ENCODE results near the gene IRF5. TPM values are rescaled to one million over a fixed set of nuclear protein-coding genes. Genes with fewer than 3 reads are reported as not detected.

The IRF5 gene
- total RNA-seq, 1 donor = under 0.01 TPM

- Histone ChIP-seq H3K36me3 (ENCODE audit: insufficient read depth, low read length) (no peaks in the 10 kb centered on the region), H3K4me2 (ENCODE audit: insufficient read depth, low read length) (no peak overlapping the region), H3K27ac (ENCODE audit: low read depth, low read length) (no peak overlapping the region), H3K4me3 (ENCODE audit: insufficient read depth, low read length) (no peak overlapping the region), H2AFZ (ENCODE audit: low read length) (no peak overlapping the region), H3K4me1 (ENCODE audit: insufficient read depth, low read length) (no peaks in the 10 kb centered on the region), H3K27me3 (ENCODE audit: insufficient read depth, low read length) (peaks cover 17% of the 10 kb centered on the region), H3K79me2 (ENCODE audit: insufficient read depth, low read length) (no peaks in the 10 kb centered on the region), H4K20me1 (ENCODE audit: insufficient read depth, low read length) (no peaks in the 10 kb centered on the region), H3K9me3 (ENCODE audit: low read depth, low read length) (no peaks in the 10 kb centered on the region)
- TF ChIP-seq CTCF (IDR thresholded peaks at IDR 0.05; ENCODE audit: extremely low read depth, low read depth, low read length) = no peak
- DNase-seq (ENCODE audit: insufficient read length, low spot score, missing footprints) = peak; percentile 73
Observed at GRCh38 chr7:128892521-128893250, 45.0 kb upstream of the IRF5 start.

GRCh38 chr7:128893251-128894100, 44.3 kb upstream of the IRF5 start:
- no peak overlapping the region for H3K4me3 ChIP-seq (ENCODE audit: insufficient read depth, low read length)
- no peak for TF ChIP-seq CTCF (IDR thresholded peaks at IDR 0.05; ENCODE audit: extremely low read depth, low read depth, low read length)
- H3K27ac ChIP-seq (ENCODE audit: low read depth, low read length) = no peak overlapping the region
- no peaks in the 10 kb centered on the region for H3K9me3 ChIP-seq (ENCODE audit: low read depth, low read length)
- H4K20me1 ChIP-seq (ENCODE audit: insufficient read depth, low read length) = no peaks in the 10 kb centered on the region
- H3K4me2 ChIP-seq (ENCODE audit: insufficient read depth, low read length) = no peak overlapping the region
- peaks cover 17% of the 10 kb centered on the region for H3K27me3 ChIP-seq (ENCODE audit: insufficient read depth, low read length)
- DNase-seq (ENCODE audit: insufficient read length, low spot score, missing footprints) = peak; percentile 62
- H2AFZ ChIP-seq (ENCODE audit: low read length) = no peak overlapping the region
- no peaks in the 10 kb centered on the region for H3K79me2 ChIP-seq (ENCODE audit: insufficient read depth, low read length)
- no peaks in the 10 kb centered on the region for H3K36me3 ChIP-seq (ENCODE audit: insufficient read depth, low read length)
- H3K4me1 ChIP-seq (ENCODE audit: insufficient read depth, low read length) = no peaks in the 10 kb centered on the region

GRCh38 chr7:128894101-128894440, 43.7 kb upstream of the IRF5 start:
- peaks cover 17% of the 10 kb centered on the region for H3K27me3 ChIP-seq (ENCODE audit: insufficient read depth, low read length)
- H3K9me3 ChIP-seq (ENCODE audit: low read depth, low read length) = no peaks in the 10 kb centered on the region
- no peak for TF ChIP-seq CTCF (IDR thresholded peaks at IDR 0.05; ENCODE audit: extremely low read depth, low read depth, low read length)
- H3K36me3 ChIP-seq (ENCODE audit: insufficient read depth, low read length) = no peaks in the 10 kb centered on the region
- no peaks in the 10 kb centered on the region for H4K20me1 ChIP-seq (ENCODE audit: insufficient read depth, low read length)
- H3K4me2 ChIP-seq (ENCODE audit: insufficient read depth, low read length) = no peak overlapping the region
- no peak overlapping the region for H3K4me3 ChIP-seq (ENCODE audit: insufficient read depth, low read length)
- H3K4me1 ChIP-seq (ENCODE audit: insufficient read depth, low read length) = no peaks in the 10 kb centered on the region
- no peak overlapping the region for H3K27ac ChIP-seq (ENCODE audit: low read depth, low read length)
- no peaks in the 10 kb centered on the region for H3K79me2 ChIP-seq (ENCODE audit: insufficient read depth, low read length)
- H2AFZ ChIP-seq (ENCODE audit: low read length) = no peak overlapping the region
- DNase-seq (ENCODE audit: insufficient read length, low spot score, missing footprints) = peak; percentile 30

GRCh38 chr7:128895320-128895719, 42.4 kb upstream of the IRF5 start:
- H2AFZ ChIP-seq (ENCODE audit: low read length) = no peak overlapping the region
- no peaks in the 10 kb centered on the region for H3K4me1 ChIP-seq (ENCODE audit: insufficient read depth, low read length)
- H3K79me2 ChIP-seq (ENCODE audit: insufficient read depth, low read length) = no peaks in the 10 kb centered on the region

More at GRCh38 chr7:128895320-128895719, 42.4 kb upstream of the IRF5 start:
- TF ChIP-seq CTCF (IDR thresholded peaks at IDR 0.05; ENCODE audit: extremely low read depth, low read depth, low read length) = no peak
- peaks cover 3% of the 10 kb centered on the region for H3K9me3 ChIP-seq (ENCODE audit: low read depth, low read length)
- no peaks in the 10 kb centered on the region for H3K36me3 ChIP-seq (ENCODE audit: insufficient read depth, low read length)
- peaks cover 8% of the 10 kb centered on the region for H3K27me3 ChIP-seq (ENCODE audit: insufficient read depth, low read length)
- no peak for DNase-seq (ENCODE audit: insufficient read length, low spot score, missing footprints)
- H3K27ac ChIP-seq (ENCODE audit: low read depth, low read length) = no peak overlapping the region
- H3K4me3 ChIP-seq (ENCODE audit: insufficient read depth, low read length) = no peak overlapping the region
- no peaks in the 10 kb centered on the region for H4K20me1 ChIP-seq (ENCODE audit: insufficient read depth, low read length)
- H3K4me2 ChIP-seq (ENCODE audit: insufficient read depth, low read length) = no peak overlapping the region
